ENCODE data around the gene TMIGD3.

Gene TMIGD3

DNA sequence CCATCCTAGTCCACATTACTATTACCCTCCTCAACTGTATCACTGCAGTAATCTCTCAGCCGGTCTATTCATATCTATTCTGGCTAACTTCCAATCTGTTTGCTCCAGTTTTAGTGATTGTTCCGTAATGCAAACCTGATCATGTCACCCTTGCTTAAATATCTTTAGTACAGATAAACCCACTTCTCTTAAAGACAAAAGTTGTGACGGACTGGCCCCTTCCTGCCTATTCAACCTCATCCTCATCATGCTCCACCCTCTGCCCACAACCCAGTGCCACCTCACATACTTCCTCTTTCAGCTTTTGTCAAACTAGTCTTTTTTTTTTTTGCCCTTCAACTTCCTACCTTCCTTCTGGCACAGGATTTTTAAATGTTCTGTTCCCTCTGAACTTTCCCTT, 32.4 kb downstream of the TMIGD3 start:
- no peak overlapping the region for H2BK120ac ChIP-seq (ENCODE audit: low read depth, low read length)
- no peak overlapping the region for H3K18ac ChIP-seq (ENCODE audit: low read depth in 1 of 2, low read length in 2 of 2)
- no peak overlapping the region for H3K4me2 ChIP-seq (ENCODE audit: low read length, poor library complexity, severe bottlenecking)
- no peak overlapping the region for H3K4me3 ChIP-seq (ENCODE audit: insufficient read depth in 1 of 2, low read depth in 1 of 2, low read length in 2 of 2)
- no peaks in the 10 kb centered on the region for H3K9me3 ChIP-seq (ENCODE audit: control insufficient read depth, low read length)
- H3K4ac ChIP-seq (ENCODE audit: low read depth in 1 of 2, low read length in 2 of 2) = no peak overlapping the region
- H4K8ac ChIP-seq (ENCODE audit: low read length) = no peak overlapping the region
- no peak overlapping the region for H2AFZ ChIP-seq (ENCODE audit: low read depth, low read length)
- H3K4me1 ChIP-seq (ENCODE audit: control insufficient read depth, insufficient read depth, low read depth, low read length) = no peaks in the 10 kb centered on the region
- H3K27ac ChIP-seq (ENCODE audit: low read length, poor library complexity, severe bottlenecking) = no peak overlapping the region
- H3K36me3 ChIP-seq (ENCODE audit: control insufficient read depth in 1 of 2, insufficient read depth in 2 of 2, low read depth in 1 of 2, low read length in 2 of 2) = peaks cover 0 to 44% of the 10 kb centered on the region in 2 experiments
- WGBS = 94% methylated on average over 3 of the region's 3 CpGs
- H3K23ac ChIP-seq (ENCODE audit: low read length in 2 of 2) = no peak overlapping the region
- no peak overlapping the region for H2BK15ac ChIP-seq (ENCODE audit: low read depth, poor library complexity, severe bottlenecking)
- no peak overlapping the region for H3K9ac ChIP-seq (ENCODE audit: low read length)
- no peak overlapping the region for H3K14ac ChIP-seq (ENCODE audit: low read length in 2 of 2)
- H2BK12ac ChIP-seq (ENCODE audit: low read length in 2 of 2) = no peak overlapping the region
- no peak overlapping the region for H2BK5ac ChIP-seq (ENCODE audit: low read depth, low read length, poor library complexity, severe bottlenecking)
- H2AK5ac ChIP-seq (ENCODE audit: low read length, severe bottlenecking) = no peak overlapping the region
- no peak for DNase-seq
- no peaks in the 10 kb centered on the region for H3K79me1 ChIP-seq (replicated peaks; ENCODE audit: low read length, poor library complexity, severe bottlenecking)
- H4K91ac ChIP-seq (ENCODE audit: low read length) = no peak overlapping the region
- no peaks in the 10 kb centered on the region for H3K27me3 ChIP-seq (ENCODE audit: control insufficient read depth in 1 of 2, insufficient read depth in 1 of 2, low read length in 2 of 2)

DNA sequence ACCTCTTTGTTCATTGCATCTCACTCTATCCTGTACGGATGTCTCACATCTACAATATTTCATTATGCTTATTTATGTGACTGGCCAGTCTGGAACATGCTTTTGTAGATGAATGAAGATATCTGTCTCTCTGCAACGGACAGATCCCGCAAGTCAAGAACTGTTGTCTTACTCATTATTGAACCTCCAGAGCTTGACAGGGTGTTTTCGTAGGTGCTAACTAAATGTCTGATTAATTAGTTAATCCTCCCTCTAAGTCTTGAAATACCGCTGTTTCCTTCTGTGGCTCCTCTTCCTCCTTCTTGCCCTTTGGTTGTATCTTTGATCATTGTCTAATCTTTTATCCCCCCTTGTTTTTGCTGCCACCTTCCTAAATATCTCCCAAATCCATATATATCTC, 32.8 kb downstream of the TMIGD3 start:
- no peak overlapping the region for H3K4me2 ChIP-seq (ENCODE audit: low read length, poor library complexity, severe bottlenecking)
- H3K9me3 ChIP-seq (ENCODE audit: control insufficient read depth, low read length) = no peaks in the 10 kb centered on the region
- no peak overlapping the region for H4K8ac ChIP-seq (ENCODE audit: low read length)
- H3K27ac ChIP-seq (ENCODE audit: low read length, poor library complexity, severe bottlenecking) = no peak overlapping the region
- H3K4ac ChIP-seq (ENCODE audit: low read depth in 1 of 2, low read length in 2 of 2) = no peak overlapping the region
- H2BK120ac ChIP-seq (ENCODE audit: low read depth, low read length) = no peak overlapping the region
- H2BK5ac ChIP-seq (ENCODE audit: low read depth, low read length, poor library complexity, severe bottlenecking) = no peak overlapping the region
- H3K4me1 ChIP-seq (ENCODE audit: control insufficient read depth, insufficient read depth, low read depth, low read length) = no peaks in the 10 kb centered on the region
- no peak overlapping the region for H3K23ac ChIP-seq (ENCODE audit: low read length in 2 of 2)
- H2AFZ ChIP-seq (ENCODE audit: low read depth, low read length) = no peak overlapping the region
- H3K18ac ChIP-seq (ENCODE audit: low read depth in 1 of 2, low read length in 2 of 2) = no peak overlapping the region
- H3K4me3 ChIP-seq (ENCODE audit: insufficient read depth in 1 of 2, low read depth in 1 of 2, low read length in 2 of 2) = no peak overlapping the region
- DNase-seq = no peak
- H3K36me3 ChIP-seq (ENCODE audit: control insufficient read depth in 1 of 2, insufficient read depth in 2 of 2, low read depth in 1 of 2, low read length in 2 of 2) = peaks cover 0 to 46% of the 10 kb centered on the region in 2 experiments
- no peak overlapping the region for H4K91ac ChIP-seq (ENCODE audit: low read length)
- H3K27me3 ChIP-seq (ENCODE audit: control insufficient read depth in 1 of 2, insufficient read depth in 1 of 2, low read length in 2 of 2) = no peaks in the 10 kb centered on the region
- H3K9ac ChIP-seq (ENCODE audit: low read length) = no peak overlapping the region
- H2BK12ac ChIP-seq (ENCODE audit: low read length in 2 of 2) = no peak overlapping the region
- H3K14ac ChIP-seq (ENCODE audit: low read length in 2 of 2) = no peak overlapping the region
- WGBS = 100% methylated on average over 4 of the region's 5 CpGs
- no peak overlapping the region for H2BK15ac ChIP-seq (ENCODE audit: low read depth, poor library complexity, severe bottlenecking)
- no peak overlapping the region for H2AK5ac ChIP-seq (ENCODE audit: low read length, severe bottlenecking)
- no peaks in the 10 kb centered on the region for H3K79me1 ChIP-seq (replicated peaks; ENCODE audit: low read length, poor library complexity, severe bottlenecking)

DNA sequence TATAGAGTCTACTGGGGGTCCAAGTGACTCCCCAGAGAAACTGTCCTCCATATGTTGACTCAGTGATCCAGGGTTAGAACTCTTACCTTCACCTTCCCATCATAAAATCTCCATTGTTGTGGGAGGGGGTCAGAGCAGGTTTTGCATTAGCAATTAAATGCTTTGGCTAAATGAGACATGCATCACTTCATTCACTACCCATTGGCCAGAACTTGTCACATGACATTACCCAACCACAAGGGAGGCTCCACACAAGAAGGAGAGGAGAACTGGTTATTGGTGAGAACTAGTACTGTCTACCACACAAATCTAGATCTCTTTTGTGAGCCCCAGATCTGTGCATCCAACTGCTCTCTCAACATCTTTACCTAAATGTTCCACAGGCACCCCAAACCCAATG, 33.9 kb downstream of the TMIGD3 start:
- Histone ChIP-seq H3K27me3 (ENCODE audit: control insufficient read depth in 1 of 2, insufficient read depth in 1 of 2, low read length in 2 of 2) (no peaks in the 10 kb centered on the region), H4K91ac (ENCODE audit: low read length) (no peak overlapping the region), H3K4ac (ENCODE audit: low read depth in 1 of 2, low read length in 2 of 2) (no peak overlapping the region), H3K79me1 (replicated peaks; ENCODE audit: low read length, poor library complexity, severe bottlenecking) (no peaks in the 10 kb centered on the region), H3K36me3 (ENCODE audit: control insufficient read depth in 1 of 2, insufficient read depth in 2 of 2, low read depth in 1 of 2, low read length in 2 of 2) (peaks cover 0 to 49% of the 10 kb centered on the region in 2 experiments), H3K4me2 (ENCODE audit: low read length, poor library complexity, severe bottlenecking) (no peak overlapping the region), H3K4me3 (ENCODE audit: insufficient read depth in 1 of 2, low read depth in 1 of 2, low read length in 2 of 2) (no peak overlapping the region), H3K9ac (ENCODE audit: low read length) (no peak overlapping the region), H3K27ac (ENCODE audit: low read length, poor library complexity, severe bottlenecking) (no peak overlapping the region), H2BK5ac (ENCODE audit: low read depth, low read length, poor library complexity, severe bottlenecking) (no peak overlapping the region), H3K4me1 (ENCODE audit: control insufficient read depth, insufficient read depth, low read depth, low read length) (no peaks in the 10 kb centered on the region), H2AK5ac (ENCODE audit: low read length, severe bottlenecking) (no peak overlapping the region), H4K8ac (ENCODE audit: low read length) (no peak overlapping the region), H3K9me3 (ENCODE audit: control insufficient read depth, low read length) (no peaks in the 10 kb centered on the region), H3K18ac (ENCODE audit: low read depth in 1 of 2, low read length in 2 of 2) (no peak overlapping the region), H3K23ac (ENCODE audit: low read length in 2 of 2) (no peak overlapping the region), H2BK120ac (ENCODE audit: low read depth, low read length) (no peak overlapping the region), H2BK12ac (ENCODE audit: low read length in 2 of 2) (no peak overlapping the region), H2AFZ (ENCODE audit: low read depth, low read length) (no peak overlapping the region), H2BK15ac (ENCODE audit: low read depth, poor library complexity, severe bottlenecking) (no peak overlapping the region), H3K14ac (ENCODE audit: low read length in 2 of 2) (no peak overlapping the region)
- no peak for DNase-seq

DNA sequence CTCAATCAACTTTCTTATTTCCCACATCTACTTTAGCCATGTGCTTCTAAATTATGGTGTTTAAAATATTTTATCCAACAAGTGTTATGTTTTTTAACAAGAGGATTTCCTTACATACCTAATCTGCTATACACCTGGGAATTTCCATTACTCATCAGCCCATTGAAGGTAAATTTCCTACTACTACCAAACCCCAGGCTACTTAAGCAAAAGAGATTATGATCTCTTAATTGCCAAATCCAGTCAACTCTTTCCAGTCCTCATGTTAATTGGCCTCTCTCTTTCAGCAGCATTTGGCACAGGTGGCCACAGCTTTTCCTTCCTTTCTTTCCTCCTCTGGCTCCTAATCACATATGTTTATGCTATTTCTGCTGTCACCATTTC, 34.7 kb downstream of the TMIGD3 start:
- Histone ChIP-seq H3K27me3 (ENCODE audit: control insufficient read depth in 1 of 2, insufficient read depth in 1 of 2, low read length in 2 of 2) (no peaks in the 10 kb centered on the region), H3K18ac (ENCODE audit: low read depth in 1 of 2, low read length in 2 of 2) (no peak overlapping the region), H3K79me1 (replicated peaks; ENCODE audit: low read length, poor library complexity, severe bottlenecking) (no peaks in the 10 kb centered on the region), H3K4me3 (ENCODE audit: insufficient read depth in 1 of 2, low read depth in 1 of 2, low read length in 2 of 2) (no peak overlapping the region), H4K91ac (ENCODE audit: low read length) (no peak overlapping the region), H3K4me2 (ENCODE audit: low read length, poor library complexity, severe bottlenecking) (no peak overlapping the region), H3K9me3 (ENCODE audit: control insufficient read depth, low read length) (no peaks in the 10 kb centered on the region), H3K36me3 (ENCODE audit: control insufficient read depth in 1 of 2, insufficient read depth in 2 of 2, low read depth in 1 of 2, low read length in 2 of 2) (peaks cover 0 to 54% of the 10 kb centered on the region in 2 experiments), H2BK15ac (ENCODE audit: low read depth, poor library complexity, severe bottlenecking) (no peak overlapping the region), H2AFZ (ENCODE audit: low read depth, low read length) (no peak overlapping the region), H2BK120ac (ENCODE audit: low read depth, low read length) (no peak overlapping the region), H2AK5ac (ENCODE audit: low read length, severe bottlenecking) (no peak overlapping the region), H3K23ac (ENCODE audit: low read length in 2 of 2) (no peak overlapping the region), H4K8ac (ENCODE audit: low read length) (no peak overlapping the region), H3K14ac (ENCODE audit: low read length in 2 of 2) (no peak overlapping the region), H3K4me1 (ENCODE audit: control insufficient read depth, insufficient read depth, low read depth, low read length) (no peaks in the 10 kb centered on the region), H3K4ac (ENCODE audit: low read depth in 1 of 2, low read length in 2 of 2) (no peak overlapping the region), H3K9ac (ENCODE audit: low read length) (no peak overlapping the region), H3K27ac (ENCODE audit: low read length, poor library complexity, severe bottlenecking) (no peak overlapping the region), H2BK5ac (ENCODE audit: low read depth, low read length, poor library complexity, severe bottlenecking) (no peak overlapping the region), H2BK12ac (ENCODE audit: low read length in 2 of 2) (no peak overlapping the region)
- DNase-seq = no peak

Measured in mesenchymal stem cell (in vitro differentiated cells and primary cell).